SK-N-SH treated with all-trans-retinoic acid at 6 μM for 48 hours (cell line): ENCODE data around the gene ANK3.

Experiments
- OSR1 ChIP-seq: fragments of 250-450 bp; sonication (Bioruptor Pico); IDR thresholded peaks from 2 replicates; pipeline ENCODE4 v1.8.0; 2022; ENCODE audit warnings: moderate library complexity, mild to moderate bottlenecking, inconsistent platforms
- ZNF565 ChIP-seq: fragments of 450-650 bp; formaldehyde crosslinking; conservative IDR thresholded peaks from 2 replicates; pipeline ENCODE4 v1.5.0; 2020; ENCODE audit warnings: low read depth, mild to moderate bottlenecking, moderate library complexity

GRCh38 chr10:60413306-60414012, 23.8 kb upstream of the ANK3 start:
- TF ChIP-seq ZNF565 (no peak), OSR1 (no peak)
